ENCODE measurements around the gene MRPL34.
"Not testable (repeated sequence)": the region's sequence is repeated elsewhere in the genome, so short reads cannot be mapped to it uniquely, and the experiment has no call there.

MRPL34 gene

DNA sequence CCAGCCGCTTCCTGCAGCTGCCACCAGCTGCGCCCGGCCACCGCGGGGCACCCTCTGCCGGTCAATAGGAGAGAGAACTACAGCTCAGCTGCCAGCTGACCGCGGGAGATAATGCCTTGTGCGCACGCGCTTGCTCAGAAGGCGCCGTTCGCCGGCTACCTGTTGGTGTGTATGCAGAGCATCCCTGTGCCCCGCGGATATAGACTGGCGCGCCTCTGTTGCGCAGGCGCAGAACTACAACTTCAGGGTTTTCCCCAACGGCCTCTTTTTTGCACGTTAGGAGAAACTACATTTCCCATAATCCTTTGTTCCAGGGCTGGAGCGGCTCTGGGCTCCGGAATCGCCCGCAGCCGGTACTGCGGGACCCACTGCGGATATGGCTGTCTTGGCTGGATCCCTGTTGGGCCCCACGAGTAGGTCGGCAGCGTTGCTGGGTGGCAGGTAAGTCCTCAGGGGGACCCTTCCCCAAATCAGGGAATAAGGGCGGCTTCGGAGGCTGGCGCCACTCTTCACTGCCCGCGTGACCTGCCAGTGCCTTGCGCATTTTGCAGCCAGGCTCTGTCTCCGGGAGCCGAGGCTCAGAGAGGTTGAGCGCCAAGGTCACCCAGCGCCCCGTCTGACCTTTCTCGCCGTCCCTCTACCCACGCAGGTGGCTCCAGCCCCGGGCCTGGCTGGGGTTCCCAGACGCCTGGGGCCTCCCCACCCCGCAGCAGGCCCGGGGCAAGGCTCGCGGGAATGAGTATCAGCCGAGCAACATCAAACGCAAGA, at the start of gene MRPL34:
MRPL34 (plus strand) TSS at position 356 of the 768 bp plus-strand sequence; CDS start at position 377, 21 bp downstream.
- peak; percentile 97 for DNase-seq

DNA sequence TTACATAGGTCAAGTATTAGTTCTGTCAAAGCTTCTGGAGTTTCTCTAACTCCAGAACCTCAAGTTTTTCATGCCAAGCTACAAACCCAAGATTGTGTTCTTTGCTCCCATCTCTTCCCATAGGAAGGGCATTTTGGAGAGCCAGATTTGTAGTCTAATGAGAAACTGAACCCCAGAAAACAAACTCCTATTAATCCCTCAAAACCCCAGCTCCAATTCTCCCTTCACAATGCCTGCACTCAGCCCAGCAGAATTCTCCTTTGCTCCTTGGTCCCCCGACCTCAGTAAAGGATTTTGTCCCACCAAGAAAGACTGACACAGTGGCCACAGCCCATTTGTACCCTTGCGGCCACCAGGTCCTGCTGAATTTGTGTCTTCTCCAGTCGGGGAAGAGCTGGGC, 49.5 kb upstream of the MRPL34 start:
- no peak for DNase-seq

DNA sequence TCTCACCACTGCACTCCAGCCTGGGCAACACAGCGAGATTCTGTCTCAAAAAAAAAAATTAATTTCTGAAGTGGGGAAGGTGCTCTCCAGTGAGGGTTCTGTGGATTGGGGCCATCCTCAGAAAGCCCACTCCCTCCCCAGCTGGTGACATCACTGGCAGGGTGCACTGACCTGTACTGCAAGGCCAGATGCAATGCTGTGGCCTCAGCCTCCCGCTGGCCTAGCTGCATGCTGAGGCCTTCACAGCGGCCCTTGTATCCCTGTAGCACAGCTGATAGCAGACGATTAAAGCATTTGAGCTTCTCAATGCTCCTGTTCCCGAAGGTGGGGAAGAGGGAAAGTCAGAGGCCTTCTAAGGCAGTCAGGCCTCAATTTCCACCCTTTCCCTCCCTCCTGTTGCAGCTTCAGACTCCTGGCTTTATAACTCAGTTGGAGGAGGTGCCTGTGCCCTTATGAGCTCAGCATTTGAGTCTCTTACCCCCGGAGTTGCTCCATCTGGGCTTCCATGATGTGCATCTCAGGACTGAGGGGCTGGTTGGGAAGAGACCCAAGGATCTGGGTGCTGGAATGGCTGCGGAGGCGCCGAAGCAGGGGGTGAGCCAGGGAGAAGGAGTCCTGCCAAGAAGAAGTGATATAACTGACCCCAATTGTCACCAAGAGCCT, 46.4 kb upstream of the MRPL34 start:
- DNase-seq, result no peak

DNA sequence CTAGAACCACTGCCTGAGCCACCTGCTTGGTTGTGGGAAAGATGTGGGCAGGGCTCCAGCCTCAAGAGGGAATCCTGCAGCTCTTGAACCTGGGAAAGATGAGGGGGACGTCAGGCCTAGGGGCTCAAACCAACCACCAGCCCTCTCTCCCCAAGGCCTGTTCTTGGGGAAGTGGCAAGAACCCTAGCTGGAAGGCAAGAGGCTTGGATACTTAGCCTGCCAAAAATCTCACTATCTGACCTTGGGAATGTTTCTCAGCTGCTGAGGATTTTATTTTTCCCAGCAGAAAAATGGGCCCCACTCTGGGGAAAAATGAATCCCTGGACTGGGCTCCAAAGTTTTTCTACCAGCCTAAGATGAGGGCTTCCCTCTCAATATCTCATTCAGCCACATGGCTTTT, 45.7 kb upstream of the MRPL34 start:
- no peak for DNase-seq

DNA sequence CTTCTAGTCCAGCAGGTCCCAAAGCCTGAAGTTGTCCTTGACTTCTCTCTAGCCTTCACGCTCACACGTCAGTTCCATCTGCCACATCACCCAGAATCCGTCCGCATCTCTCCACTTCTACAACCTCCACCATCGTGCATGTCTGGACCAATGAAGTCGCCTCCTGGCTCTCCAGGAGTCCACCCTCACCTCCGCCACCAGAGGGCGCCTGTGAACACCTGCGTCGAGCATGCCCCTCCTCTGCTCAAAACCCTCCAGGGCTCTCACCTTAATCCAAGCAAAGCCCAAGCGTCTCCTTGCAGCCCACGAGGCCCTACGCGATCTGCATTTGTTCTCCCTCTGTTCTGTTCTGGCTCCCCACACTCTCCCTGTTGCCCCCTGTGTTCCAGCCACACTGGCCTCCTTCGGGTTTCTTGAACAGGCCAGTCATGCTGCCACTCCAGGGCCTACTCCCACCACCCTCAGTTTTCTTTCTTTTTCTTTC, 44.8 kb upstream of the MRPL34 start:
- DNase-seq, result peak; percentile 70

DNA sequence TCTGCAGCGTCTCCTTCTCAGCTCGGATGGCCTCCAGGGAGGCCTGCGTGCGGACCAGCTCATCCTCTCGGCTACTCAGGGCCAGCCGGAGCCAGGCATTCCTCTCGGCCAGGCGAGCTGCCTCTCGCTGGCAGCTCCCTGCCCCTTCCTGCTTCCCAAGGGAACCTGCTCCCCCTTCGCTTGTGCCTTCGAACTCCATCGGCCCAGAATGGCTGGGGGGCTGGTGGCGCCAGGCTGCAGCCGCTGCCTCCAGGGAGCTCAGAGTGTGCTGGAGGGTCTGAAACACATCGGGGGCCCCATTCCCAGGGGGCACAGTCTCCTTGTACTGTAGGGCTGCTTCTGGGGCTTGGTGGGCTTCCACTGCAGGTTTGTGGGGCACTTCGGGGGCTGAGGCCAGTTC, 43.1 kb upstream of the MRPL34 start:
- DNase-seq, result no peak

DNA sequence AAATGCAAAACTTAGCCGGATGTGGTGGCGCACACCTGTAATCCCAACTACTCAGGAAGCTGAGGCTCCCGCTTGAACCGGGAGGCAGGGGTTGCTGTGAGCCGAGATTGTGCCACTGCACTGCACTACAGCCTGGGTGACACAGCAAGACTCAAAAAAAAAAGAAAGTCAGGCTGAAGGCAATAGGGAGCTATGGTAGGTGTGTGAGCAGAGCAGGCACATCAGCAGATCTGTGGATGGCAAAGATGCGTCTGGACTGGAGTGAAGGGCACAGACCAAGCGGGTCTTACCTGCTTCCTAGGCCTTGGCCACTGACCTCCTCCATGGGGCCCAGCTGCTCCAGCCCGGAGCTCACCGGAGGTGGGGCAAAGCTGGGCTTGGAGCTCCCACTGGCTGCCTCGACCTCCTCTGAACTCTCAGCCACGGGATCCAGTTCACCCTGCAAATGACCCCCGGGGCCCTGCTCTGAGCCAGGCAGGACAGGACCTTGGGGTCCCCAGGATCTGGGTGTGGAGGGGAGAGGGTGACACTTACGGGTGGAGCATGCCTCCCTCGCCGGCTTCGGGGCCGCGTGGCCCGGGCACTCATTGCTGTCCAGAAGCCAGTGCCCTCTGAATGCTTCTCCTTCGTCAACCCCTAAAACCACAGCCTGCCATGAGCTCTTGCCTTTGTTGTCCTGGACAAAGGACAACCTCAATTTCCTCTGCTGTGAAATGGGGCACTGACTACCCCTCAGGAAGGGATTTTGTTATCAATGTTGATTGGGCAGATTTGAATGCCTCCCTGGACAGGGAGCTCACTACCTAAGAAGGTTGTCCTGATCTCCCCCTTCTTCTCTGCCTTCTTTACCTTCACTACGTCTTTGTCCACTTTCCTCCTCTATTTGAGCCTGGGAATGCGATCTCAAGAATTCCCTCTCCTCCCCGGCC, 41.7 kb upstream of the MRPL34 start:
- DNase-seq, result no peak

DNA sequence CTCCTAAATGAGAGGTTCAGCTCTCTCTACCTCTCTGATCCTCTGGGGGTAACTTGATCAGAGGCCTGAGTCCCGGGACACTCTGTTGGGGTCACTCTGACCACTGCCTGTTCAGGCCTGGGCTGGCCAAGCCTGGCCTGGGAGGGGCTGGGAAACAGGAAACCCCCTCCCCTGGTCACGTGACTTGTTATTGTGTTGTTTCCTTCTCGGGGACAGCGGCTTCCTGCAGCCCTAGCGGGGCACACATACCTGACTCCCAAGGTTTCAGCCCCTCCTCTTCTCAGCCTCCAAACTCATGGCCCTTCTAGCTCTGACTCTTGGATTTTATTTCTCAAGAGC, 41.1 kb upstream of the MRPL34 start, which contains the start of gene USHBP1:
USHBP1 (minus strand) TSS at position 105 of the 339 bp plus-strand sequence. CDS start 446 bp downstream, outside the sequence.
- DNase-seq, result no peak

DNA sequence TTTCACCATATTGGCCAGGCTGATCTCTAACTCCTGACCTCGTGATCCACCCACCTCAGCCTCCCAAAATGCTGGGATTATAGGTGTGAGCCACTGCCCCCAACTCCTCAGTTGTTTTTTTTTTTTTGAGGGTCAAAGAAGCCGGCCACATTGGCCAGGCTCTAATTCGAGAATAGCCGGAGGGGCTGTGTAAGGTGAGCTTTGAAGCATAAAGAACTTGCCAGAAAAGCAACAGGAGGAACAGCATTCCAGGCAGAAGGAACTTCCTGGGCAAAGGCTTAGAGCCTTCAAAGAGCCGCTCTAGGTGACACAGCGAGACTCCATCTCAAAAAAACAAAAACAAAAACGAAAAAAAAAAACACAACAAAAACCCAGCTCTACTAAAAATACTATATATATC, 39.6 kb upstream of the MRPL34 start:
- no peak for DNase-seq

DNA sequence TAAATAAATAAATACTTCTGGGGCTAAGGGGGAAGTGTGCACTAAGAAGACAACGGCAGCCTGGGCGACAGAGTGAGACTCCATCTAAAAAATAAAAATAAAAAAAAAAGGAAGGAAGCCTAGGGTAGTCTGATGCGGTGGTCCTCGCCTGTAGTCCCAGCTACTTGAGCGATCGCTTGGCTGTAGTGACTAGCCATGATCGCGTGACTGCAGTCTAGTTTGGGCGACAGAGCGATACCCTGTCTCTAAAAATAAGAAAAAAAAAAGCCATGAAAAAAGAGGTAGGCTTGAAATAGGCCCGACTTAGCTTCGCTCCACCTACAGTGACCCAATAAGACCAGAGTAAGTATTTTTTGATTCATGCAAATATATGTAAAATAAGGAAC, 39.1 kb upstream of the MRPL34 start:
- DNase-seq, result no peak

DNA sequence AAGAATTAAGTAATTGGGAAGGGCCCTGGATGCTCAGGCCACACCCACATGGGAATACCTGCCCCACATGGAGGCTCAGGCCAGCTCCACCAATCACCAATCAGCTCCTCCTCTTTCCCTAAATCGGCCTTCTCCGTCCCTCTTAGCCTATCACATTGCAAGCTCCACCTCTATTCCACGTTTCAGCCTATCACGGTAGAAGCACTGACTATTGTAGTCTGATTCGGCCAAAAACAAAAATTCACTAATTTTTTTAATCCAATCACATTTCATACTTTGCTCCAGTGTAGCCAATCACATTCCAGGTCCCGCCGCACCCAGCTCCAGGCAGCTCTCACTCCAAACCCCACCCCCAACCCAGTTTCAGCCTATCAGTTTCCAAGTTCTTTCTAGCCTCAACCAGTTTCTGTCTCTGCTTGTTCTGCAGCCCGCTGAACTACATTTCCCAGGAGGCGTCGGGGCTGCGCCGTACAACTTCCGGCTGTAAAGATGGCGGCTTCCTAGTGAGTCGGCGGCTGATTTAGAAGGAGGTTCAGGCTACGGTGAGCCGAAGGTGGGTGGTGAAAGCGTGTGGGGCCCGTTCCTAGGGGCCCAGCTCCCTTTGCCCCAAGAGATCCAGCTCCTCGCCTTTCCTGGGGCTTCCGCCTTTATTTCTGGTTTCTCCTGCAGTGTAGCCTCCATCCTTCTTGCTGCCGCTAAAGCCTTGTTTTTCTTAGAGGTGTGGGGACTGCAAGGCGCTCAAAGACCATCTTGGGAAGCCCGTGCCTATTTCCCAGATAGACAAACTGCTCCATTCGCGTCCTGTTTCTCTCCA, 38.5 kb upstream of the MRPL34 start, which contains the start of gene BABAM1:
BABAM1 (plus strand) TSS at position 469 of the 814 bp plus-strand sequence. CDS start 1,364 bp downstream, outside the sequence.
- peak; percentile 92 for DNase-seq

DNA sequence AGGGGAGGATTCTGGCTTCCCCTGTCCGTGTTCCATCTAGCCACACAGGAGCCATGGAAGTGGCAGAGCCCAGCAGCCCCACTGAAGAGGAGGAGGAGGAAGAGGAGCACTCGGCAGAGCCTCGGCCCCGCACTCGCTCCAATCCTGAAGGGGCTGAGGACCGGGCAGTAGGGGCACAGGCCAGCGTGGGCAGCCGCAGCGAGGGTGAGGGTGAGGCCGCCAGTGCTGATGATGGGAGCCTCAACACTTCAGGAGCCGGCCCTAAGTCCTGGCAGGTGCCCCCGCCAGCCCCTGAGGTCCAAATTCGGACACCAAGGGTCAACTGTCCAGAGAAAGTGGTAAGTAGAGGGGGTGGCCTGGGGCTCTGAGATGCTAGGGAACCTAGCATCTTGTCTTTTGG, 36.9 kb upstream of the MRPL34 start:
- no peak for DNase-seq

DNA sequence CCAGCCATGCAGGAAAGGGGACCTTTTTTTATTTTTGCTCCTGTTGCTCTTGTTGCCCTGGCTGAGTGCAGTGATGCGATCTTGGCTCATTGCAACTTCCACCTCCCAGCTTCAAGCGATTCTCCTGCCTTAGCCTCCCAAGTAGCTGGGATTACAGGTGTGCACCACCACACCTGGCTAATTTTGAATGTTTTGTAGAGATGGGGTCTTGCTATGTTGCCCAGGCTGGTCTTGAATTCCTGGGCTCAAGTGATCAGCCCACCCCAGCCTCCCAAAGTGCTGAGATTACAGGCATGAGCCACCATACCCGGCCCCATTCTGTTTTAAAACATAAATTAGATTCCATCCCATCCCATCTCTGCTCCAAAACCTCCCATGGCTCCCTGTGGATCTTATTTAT, 30.8 kb upstream of the MRPL34 start:
- not testable (repeated sequence) for DNase-seq

DNA sequence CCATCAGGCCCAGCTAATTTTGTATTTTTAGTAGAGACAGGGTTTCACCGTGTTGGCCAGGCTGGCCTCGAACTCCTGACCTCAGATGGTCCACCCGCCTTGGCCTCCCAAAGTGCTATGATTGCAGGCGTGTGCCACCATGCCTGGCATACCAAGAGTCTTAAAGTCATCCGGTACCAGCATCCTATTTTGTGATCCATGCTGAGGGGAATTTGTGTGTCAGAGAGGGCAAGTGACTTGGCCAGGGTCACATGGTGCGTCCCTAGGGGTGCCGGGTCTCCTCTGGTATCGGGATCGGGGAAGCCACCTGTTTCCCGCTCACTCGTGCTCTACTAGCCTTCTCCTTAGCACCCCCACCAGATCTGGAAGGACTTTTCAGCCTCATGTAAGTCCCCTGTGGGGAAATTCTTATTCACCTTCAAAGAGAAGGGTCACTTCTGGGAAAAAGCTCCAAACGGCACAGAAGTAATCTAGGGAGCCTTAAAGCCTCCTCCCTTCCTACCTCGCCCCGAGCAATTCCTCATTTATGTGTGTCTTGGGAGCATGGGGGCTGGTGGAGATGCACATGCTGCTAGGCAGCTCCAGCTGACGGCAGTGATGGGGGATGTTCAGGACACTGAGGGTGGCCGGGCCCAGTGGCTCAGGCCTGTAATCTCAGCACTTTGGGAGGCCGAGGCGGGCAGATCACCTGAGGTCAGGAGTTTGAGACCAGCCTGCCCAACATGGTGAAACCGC, 30.1 kb upstream of the MRPL34 start:
- DNase-seq, result no peak

DNA sequence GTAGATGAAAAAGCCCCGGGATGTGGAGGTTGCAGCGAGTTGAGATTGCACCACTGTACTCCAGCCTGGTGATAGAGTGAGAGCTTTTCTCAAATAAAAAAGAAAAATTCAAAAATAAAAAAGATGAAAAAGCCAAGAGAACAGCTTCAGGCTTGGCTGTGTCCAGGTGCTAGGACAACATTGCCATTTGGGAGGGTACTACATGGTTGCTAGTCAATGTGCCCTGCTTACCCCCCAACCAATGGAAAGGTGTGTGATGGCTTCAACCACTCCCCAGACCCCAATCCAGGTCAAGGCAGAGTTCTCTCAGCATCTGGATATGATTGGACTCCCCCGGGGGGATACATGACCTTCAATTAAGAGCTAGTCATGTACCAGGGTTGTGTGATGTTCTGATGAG, 26.2 kb upstream of the MRPL34 start:
- no peak for DNase-seq

DNA sequence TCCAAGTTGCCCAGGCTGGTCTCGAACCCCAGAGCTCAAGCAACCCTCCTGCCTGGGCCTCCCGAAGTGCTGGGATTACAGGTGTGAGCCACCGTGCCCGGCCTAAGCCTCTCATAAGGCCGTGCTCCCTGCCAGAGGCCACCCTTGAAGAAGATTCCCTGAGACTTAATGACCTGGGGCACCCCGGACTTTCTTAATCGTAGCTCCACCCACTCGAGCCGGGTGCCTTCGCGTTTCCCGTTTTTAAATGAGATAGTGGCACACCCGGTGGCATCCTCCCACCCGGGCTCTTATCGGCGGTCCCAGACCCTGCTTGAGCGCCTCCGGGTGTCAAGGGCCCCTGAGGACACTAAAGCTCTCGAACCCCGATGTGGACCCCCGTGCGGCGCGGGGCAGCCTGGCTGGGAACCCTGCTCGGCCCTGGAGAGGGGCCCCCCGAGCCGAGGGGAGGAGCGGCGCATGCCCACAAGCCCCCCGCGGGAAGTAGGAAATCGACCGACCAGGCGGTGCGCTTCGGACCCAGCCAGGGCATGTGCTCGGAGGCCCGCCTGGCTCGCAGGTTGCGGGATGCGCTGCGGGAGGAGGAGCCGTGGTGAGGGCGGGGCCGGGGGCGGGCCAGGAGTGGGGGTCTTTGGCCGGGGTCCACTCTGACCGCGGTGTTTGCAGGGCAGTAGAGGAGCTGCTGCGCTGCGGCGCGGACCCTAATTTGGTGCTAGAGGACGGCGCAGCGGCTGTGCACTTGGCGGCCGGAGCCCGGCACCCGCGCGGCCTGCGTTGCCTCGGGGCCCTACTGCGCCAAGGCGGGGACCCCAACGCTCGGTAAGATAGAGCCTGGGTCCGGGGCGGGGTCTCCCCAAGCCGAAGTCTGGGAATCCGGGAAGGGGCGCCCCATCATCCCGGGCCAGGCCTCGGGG, 24.0 kb upstream of the MRPL34 start, which contains the start of gene ANKLE1:
ANKLE1 (plus strand) TSS at position 511 of the 914 bp plus-strand sequence; CDS start at position 531, 20 bp downstream.
- DNase-seq, result no peak

DNA sequence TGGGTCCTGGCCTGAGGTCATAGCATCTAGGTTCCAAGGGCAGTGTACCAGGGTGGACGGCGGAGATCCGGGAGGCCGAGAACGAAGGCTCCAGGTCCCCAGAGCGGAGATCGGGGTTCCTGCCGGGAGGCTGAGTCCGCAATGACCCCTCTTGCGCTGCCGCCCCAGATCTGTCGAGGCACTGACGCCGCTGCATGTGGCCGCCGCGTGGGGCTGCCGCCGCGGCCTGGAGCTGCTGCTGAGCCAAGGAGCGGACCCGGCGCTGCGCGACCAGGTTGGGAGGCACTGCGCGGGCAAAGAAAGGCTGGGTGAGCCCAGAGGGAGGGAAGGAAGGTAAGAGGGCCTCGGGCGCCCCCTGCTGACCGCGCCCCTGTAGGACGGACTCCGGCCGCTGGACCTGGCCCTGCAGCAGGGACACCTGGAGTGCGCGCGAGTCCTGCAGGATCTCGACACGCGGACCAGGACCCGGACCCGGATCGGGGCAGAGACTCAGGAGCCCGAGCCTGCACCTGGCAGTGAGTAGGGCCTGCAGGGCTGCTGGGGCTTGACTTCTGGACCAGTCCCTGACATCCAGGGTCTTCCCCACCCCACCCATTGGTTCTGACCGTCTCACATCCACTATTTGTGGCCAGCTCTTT, 23.1 kb upstream of the MRPL34 start:
- DNase-seq, result peak; percentile 48

DNA sequence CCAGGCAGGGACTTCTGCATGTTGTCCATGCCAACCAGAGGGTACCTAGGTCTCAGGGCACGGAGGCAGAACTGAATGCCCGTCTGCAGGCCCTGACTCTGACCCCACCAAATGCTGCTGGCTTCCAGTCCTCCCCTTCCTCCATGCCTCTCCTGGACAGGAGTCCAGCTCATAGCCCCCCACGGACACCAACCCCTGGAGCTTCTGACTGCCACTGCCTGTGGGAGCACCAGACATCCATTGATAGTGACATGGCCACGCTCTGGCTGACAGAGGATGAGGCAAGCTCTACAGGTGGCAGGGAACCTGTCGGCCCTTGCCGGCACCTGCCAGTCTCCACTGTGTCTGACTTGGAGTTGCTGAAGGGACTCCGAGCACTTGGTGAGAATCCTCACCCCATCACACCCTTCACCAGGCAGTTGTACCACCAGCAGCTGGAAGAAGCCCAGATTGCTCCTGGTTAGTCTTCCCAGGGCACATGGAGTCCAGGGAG, 22.1 kb upstream of the MRPL34 start:
- no peak for DNase-seq

DNA sequence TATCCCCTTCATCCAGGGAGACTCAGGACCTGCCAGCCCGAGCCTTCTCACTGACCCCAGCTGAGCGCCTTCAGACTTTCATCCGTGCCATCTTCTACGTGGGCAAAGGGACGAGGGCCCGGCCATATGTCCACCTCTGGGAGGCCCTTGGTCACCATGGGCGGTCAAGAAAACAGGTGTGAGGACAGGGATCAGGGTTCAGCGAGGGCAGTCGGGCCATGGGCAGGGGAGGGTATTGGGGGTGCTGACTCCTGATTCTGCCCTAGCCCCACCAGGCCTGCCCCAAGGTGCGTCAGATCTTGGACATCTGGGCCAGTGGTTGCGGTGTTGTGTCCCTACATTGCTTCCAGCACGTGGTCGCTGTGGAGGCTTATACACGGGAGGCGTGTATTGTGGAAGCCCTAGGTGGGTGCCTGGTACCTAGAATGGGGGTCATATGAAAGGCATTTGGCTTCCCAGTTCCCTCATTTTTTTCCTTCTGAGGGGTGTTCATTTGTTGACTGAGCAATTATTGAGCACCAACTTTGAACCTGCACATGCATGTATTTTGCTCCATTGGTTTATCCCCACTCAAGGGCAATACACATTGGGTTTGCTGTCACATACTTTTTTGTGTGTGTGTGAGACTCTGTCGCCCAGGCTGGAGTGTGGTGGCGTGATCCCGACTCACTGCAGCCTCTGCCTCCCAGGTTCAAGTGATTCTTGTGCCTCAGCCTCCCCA, 20.1 kb upstream of the MRPL34 start:
- DNase-seq, result no peak
